ENCODE data around the gene NETO2. TPM values are rescaled to one million over a fixed set of nuclear protein-coding genes. Genes with fewer than 3 reads are reported as not detected.
"Not testable (repeated sequence)": the region's sequence is repeated elsewhere in the genome, so short reads cannot be mapped to it uniquely, and the experiment has no call there.

Gene NETO2
- polyA plus RNA-seq, 1 experiment, result 14.4 TPM

DNA sequence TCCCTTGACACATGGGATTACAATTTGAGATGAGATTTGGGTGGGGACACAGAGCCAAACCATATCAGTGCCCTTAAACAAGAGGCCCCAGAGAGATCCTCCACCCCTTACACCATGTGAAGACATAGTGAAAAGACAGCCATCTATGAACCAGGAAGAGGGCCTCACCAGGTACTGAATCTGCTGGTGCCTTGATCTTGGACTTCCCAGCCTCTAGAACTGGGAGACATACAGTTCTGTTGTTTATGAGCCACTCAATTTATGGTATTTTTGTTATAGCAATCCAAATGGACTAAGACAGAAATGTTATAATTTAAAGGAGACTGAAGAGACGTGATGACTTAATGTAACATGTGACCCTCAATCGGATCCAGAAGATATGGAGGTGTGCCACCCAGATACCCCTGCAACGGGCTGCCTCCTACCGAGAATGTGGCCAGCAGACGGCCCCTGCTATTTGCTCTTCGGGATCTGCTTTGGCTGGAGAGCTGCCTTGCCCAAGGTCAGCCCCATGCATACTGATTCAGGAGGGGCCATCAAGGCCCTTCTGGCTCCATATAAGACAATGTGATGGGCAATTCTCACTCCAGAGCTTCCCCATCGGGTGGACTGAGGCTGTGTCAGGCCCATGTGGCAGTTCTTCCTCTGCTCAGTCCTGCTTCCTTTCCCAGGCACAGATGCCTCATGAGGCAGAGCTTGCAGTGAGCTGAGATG, 80.6 kb downstream of the NETO2 start:
- ChIA-PET POLR2A (no interaction called here), CTCF (no interaction called here)
- TF ChIP-seq, protein P1, sequence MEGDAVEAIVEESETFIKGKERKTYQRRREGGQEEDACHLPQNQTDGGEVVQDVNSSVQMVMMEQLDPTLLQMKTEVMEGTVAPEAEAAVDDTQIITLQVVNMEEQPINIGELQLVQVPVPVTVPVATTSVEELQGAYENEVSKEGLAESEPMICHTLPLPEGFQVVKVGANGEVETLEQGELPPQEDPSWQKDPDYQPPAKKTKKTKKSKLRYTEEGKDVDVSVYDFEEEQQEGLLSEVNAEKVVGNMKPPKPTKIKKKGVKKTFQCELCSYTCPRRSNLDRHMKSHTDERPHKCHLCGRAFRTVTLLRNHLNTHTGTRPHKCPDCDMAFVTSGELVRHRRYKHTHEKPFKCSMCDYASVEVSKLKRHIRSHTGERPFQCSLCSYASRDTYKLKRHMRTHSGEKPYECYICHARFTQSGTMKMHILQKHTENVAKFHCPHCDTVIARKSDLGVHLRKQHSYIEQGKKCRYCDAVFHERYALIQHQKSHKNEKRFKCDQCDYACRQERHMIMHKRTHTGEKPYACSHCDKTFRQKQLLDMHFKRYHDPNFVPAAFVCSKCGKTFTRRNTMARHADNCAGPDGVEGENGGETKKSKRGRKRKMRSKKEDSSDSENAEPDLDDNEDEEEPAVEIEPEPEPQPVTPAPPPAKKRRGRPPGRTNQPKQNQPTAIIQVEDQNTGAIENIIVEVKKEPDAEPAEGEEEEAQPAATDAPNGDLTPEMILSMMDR (IDR thresholded peaks at IDR 0.05; ENCODE audit: insufficient read depth, low read depth, low read length), result no peak
- DNase-seq (ENCODE audit: low read depth), result no peak
- no peaks in the 10 kb centered on the region for H3K36me3 ChIP-seq (ENCODE audit: control insufficient read depth, insufficient read depth, low read length)
- H3K4me3 ChIP-seq (ENCODE audit: low read depth, low read length), result no peak overlapping the region
- 0 out of 2 replicates have a peak, but pooled peaks cover under 1% of the 10 kb centered on the region for H3K27me3 ChIP-seq (ENCODE audit: control insufficient read depth, insufficient read depth, low read length)

DNA sequence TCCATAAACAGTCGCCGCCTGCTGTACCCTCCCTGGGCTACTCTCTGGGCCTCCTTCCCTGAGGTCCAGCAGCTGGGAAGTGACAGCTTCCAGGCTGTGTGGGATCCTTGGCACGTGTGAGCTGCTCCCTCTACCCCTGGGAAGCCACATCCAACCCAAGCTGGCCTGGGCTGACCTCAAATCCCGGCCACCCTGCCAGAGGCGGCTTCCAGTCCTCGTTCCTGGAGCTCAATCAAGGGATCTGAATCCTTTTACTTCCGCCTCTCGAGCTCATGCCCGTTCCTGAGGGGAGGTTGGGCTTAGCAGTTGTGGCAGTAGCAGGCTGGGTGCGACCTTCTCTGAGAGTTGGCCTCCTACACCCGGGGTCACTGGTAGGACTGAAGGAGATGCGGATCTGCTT, 82.5 kb downstream of the NETO2 start:
- H3K27me3 ChIP-seq (ENCODE audit: control insufficient read depth, insufficient read depth, low read length), result no peaks in the 10 kb centered on the region; the same call in 1 of the 2 replicates
- no peak for DNase-seq (ENCODE audit: low read depth)
- TF ChIP-seq, protein P1 (IDR thresholded peaks at IDR 0.05; ENCODE audit: insufficient read depth, low read depth, low read length), result no peak
- H3K36me3 ChIP-seq (ENCODE audit: control insufficient read depth, insufficient read depth, low read length), result no peaks in the 10 kb centered on the region
- no peak overlapping the region for H3K4me3 ChIP-seq (ENCODE audit: low read depth, low read length)
- POLR2A ChIA-PET, result no interaction called here
- CTCF ChIA-PET, result interaction anchor here (0.6 kb wide), 1 partner anchor 1186 kb away, joined by 3 read pairs; the partner anchor contains the start of gene ABCC11

- Histone ChIP-seq H3K4me3 (ENCODE audit: low read depth, low read length) (no peak overlapping the region), H3K27me3 (ENCODE audit: control insufficient read depth, insufficient read depth, low read length) (no peaks in the 10 kb centered on the region; the same call in 1 of the 2 replicates), H3K36me3 (ENCODE audit: control insufficient read depth, insufficient read depth, low read length) (no peaks in the 10 kb centered on the region)
- no peak for DNase-seq (ENCODE audit: low read depth)
- TF ChIP-seq, protein P1 (IDR thresholded peaks at IDR 0.05; ENCODE audit: insufficient read depth, low read depth, low read length), result no peak
- ChIA-PET POLR2A (no interaction called here), CTCF (no interaction called here)
These were observed 83.1 kb downstream of the NETO2 start for GRCh38 chr16:47060596-47060995.

- no peaks in the 10 kb centered on the region; the same call in 1 of the 2 replicates for H3K27me3 ChIP-seq (ENCODE audit: control insufficient read depth, insufficient read depth, low read length)
- no peak overlapping the region for H3K4me3 ChIP-seq (ENCODE audit: low read depth, low read length)
- CTCF ChIA-PET, result no interaction called here
- no peak for DNase-seq (ENCODE audit: low read depth)
- H3K36me3 ChIP-seq (ENCODE audit: control insufficient read depth, insufficient read depth, low read length), result no peaks in the 10 kb centered on the region
- POLR2A ChIA-PET, result no interaction called here
- TF ChIP-seq, protein P1 (IDR thresholded peaks at IDR 0.05; ENCODE audit: insufficient read depth, low read depth, low read length), result no peak
These were observed 83.8 kb downstream of the NETO2 start for GRCh38 chr16:47059991-47060390.

- CTCF ChIA-PET, result interaction anchor here (0.6 kb wide), 1 partner anchor 324 kb away, joined by 3 read pairs; no protein-coding TSS in a partner anchor
- POLR2A ChIA-PET; H3K27me3 ChIP-seq (ENCODE audit: control insufficient read depth, insufficient read depth, low read length); H3K4me3 ChIP-seq (ENCODE audit: low read depth, low read length); DNase-seq (ENCODE audit: low read depth); H3K36me3 ChIP-seq (ENCODE audit: control insufficient read depth, insufficient read depth, low read length): not testable (repeated sequence)
These were observed 84.6 kb downstream of the NETO2 start for GRCh38 chr16:47059130-47059529.

All from BJ (cell line).